ENCODE measurements around the gene VSIG10L2.

DNA sequence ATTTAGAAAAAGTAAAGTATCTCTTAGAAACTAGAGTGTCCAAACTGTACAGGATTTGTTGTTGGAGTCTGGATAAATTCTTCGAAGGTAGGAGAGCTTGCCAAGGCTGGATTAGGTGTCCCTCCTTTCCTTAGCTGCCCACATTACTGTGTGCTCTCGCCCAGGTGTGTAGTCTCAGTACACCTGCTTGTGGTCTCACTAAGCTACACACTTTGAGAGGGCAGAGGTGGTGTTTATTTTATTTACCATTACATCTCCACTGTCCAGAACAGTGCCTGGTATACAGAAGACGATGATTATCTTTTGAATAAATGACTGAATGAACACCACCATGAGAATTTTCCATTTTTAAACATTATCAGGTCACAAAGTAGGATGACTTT is 36.5 kb downstream of the VSIG10L2 start:
- TF ChIP-seq EZH2 (IDR thresholded peaks at IDR 0.05; ENCODE audit: insufficient read depth, low read length) (no peak), CTCF (IDR thresholded peaks at IDR 0.05; ENCODE audit: insufficient read depth, low read depth, low read length) (no peak)

Data from astrocyte (in vitro differentiated cells and primary cell).